ENCODE data around the gene ARL6IP4.

The ARL6IP4 gene

DNA sequence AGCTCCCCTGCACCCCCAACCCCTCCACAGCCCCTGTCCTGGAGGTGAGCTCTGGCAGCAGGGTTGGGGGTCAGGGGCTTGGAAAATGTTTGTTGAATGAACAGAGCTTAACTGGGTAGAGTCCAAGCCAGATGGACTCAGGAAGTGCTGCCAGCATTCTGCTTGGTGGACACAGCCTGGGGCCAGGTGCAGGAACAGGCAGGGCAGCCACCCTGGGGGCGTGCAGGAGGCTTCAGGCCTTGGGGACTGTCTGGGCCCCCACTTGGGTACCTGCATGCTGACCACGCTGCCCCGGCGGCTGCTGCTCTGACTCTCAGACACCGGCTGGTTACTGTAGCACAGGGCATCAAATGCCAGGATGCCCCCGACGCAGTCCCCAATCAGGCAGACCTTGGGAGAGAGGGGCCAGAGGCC, 15.7 kb downstream of the ARL6IP4 start:
- H3K4me3 ChIP-seq (ENCODE audit: low read depth, low read length), result no peak overlapping the region
- TF ChIP-seq, protein P1, sequence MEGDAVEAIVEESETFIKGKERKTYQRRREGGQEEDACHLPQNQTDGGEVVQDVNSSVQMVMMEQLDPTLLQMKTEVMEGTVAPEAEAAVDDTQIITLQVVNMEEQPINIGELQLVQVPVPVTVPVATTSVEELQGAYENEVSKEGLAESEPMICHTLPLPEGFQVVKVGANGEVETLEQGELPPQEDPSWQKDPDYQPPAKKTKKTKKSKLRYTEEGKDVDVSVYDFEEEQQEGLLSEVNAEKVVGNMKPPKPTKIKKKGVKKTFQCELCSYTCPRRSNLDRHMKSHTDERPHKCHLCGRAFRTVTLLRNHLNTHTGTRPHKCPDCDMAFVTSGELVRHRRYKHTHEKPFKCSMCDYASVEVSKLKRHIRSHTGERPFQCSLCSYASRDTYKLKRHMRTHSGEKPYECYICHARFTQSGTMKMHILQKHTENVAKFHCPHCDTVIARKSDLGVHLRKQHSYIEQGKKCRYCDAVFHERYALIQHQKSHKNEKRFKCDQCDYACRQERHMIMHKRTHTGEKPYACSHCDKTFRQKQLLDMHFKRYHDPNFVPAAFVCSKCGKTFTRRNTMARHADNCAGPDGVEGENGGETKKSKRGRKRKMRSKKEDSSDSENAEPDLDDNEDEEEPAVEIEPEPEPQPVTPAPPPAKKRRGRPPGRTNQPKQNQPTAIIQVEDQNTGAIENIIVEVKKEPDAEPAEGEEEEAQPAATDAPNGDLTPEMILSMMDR (conservative IDR thresholded peaks at IDR 0.05; ENCODE audit: low read depth, low read length), result no peak
- no peak for DNase-seq (ENCODE audit: low read depth)

DNA sequence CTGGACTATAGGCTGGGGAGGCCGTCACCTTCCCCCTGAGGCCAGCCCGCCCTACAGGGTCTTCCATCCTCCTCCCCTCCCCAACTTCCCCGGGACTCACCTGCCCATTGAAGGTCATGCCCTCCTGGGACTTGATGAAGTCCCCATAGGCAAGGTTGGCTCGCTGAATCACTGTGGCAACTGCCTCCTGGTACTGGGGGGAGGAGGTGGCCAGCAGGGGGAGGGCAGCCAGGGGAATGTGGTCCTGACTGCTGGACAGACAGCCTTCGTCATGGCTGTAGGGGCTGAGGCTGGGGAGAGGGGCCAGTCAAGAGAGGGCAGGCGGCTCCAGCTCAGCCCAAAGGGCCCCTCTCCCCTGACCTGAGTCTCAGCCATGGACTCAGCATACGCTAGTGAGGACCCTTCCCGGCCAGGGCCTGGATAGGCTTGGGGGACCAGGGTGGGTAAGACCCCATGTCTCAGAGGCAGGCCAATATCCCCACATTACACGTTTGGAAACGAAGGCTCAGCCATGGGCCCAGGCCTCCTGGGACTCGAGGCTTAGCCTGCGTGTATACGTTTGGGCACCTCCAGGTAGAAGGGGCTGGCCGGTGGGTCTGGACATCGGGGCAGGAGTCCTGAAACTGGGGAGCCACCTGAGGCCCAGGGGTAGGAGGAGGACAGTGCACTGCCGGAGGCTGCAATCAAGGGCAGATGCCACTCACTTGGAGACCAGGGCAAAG, 16.3 kb downstream of the ARL6IP4 start:
- DNase-seq (ENCODE audit: low read depth), result no peak
- TF ChIP-seq, protein P1 (conservative IDR thresholded peaks at IDR 0.05; ENCODE audit: low read depth, low read length), result no peak

DNA sequence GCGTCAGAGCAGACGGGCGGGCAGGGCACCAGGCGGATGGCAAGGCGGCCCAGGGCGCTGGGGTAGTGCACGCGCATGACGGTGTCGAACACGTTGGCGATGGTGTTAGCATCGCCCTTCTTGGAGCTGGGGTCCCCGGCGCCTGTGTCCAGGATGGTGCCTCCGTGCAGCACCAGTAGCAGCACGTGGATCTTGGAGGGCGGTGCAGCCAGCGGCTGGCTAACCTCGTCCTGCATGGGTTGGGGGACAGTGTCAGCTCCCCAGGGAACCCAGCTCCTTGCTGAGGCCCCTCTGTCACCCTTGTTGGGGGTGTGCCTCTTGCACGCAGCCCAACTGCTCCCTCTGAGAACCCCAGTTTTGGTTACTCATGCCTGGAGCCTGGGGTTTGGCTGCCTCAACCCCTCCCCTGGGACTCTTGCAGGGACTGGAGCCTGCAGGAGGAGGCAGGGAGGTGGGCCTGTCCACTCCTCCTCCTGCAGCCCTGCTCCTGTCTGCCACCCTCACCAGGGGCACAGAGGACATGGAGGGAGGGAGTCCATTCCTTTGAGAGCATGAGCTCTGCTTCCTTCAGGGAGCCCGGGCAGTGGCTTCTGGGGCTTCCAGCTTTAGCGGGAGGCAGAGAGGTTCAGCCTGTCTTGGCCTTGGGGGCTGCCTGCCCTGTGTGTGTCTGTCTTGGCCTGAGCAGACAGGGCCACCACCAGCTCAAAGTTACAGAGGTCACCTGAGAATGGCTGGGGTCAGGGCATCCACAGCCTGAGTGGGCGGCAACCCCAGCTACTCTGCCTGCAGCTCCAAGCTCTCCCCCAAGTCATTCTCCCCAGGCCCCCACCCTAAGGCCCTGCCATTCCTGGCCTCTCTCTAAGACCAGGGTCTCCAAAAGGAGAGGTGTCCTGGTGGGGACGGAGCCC, 17.1 kb downstream of the ARL6IP4 start:
- TF ChIP-seq, protein P1 (conservative IDR thresholded peaks at IDR 0.05; ENCODE audit: low read depth, low read length), result no peak
- no peak overlapping the region for H3K4me3 ChIP-seq (ENCODE audit: low read depth, low read length)
- DNase-seq (ENCODE audit: low read depth), result no peak

More for the DNA sequence above, 16.3 kb downstream of the ARL6IP4 start:
- H3K4me3 ChIP-seq (ENCODE audit: low read depth, low read length), result no peak overlapping the region

DNA sequence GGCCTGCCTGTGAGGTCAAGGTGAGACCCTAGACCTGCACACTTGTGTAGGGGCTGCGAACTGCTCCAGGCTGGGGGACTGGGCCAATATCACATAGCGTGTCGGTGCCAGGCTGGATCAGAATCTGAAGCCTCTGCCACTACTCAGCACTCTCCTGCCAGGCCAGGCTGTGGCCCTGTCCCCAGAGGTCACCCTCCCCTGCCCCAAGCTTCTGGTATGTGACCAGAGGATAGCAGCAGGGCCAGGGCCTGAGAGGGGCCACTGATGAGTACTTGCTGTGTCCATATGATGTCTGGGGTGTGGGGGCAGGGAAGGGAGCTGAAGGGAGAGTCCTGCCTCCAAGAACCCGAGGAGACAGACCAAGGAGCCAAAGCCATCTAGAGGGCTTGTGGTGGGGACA, 17.8 kb downstream of the ARL6IP4 start:
- TF ChIP-seq, protein P1 (conservative IDR thresholded peaks at IDR 0.05; ENCODE audit: low read depth, low read length), result no peak
- DNase-seq (ENCODE audit: low read depth), result no peak

DNA sequence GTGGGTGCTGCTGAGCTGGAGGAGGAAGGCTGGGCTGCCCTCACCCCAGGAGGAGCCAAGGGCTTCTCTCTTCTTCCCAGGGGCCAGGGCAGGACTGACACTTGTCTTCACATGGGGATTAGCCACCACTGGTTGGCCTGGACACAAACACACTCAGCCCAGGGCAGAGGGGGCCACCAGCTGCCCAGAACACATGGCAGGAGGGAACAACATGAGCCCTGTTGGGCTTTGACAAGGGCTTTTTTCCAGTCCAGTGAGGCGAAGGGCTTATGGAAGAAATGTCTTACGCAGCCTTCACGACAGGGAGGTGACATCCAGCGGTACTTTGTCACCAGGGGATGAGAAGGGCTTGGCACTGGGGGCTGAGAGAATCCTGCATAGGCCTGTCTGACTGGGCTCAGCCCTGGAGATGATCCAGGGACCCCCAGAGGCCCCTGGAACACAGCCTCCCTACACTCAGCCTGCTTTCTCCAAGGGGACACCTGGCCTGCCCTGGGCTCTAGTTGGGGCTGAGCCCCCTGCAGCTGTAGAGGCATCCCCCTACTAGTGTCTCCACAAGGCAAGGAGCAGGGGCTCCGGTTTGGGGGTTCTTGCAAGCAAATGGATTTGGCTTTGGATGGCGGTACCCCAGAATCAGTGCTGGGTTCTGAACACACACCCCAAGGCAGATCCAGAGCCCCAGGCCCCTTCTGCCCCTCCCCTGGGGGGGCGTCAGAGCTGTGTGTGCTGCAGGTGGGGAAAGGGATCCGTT, 18.9 kb downstream of the ARL6IP4 start:
- no peak for DNase-seq (ENCODE audit: low read depth)
- TF ChIP-seq, protein P1 (conservative IDR thresholded peaks at IDR 0.05; ENCODE audit: low read depth, low read length), result no peak
- H3K4me3 ChIP-seq (ENCODE audit: low read depth, low read length), result no peak overlapping the region

More for the DNA sequence above, 17.8 kb downstream of the ARL6IP4 start:
- no peak overlapping the region for H3K4me3 ChIP-seq (ENCODE audit: low read depth, low read length)

DNA sequence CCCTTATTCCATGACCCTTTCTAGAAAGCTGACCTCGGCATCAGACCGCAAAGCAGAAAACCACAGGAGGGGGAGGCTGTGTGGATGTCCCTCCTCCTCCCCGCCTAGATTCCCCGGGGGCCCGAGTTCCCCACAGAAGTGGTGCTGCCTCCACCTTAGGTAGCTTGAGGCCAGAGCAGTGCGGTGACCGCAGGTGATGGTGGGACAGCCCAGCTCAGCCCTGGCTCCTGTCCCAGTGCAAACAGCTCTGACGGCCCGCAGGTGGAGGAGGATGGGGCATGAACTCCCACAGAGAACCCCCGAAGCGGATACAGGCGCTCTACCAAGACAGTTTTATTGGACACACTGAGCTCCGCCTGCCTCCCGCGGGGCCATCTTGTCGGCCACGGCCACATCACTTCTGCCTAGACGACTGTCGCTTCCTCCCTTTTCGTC, 19.5 kb downstream of the ARL6IP4 start:
- TF ChIP-seq, protein P1 (conservative IDR thresholded peaks at IDR 0.05; ENCODE audit: low read depth, low read length), result no peak
- no peak for DNase-seq (ENCODE audit: low read depth)
- H3K4me3 ChIP-seq (ENCODE audit: low read depth, low read length), result no peak overlapping the region

Data from choroid plexus epithelial cell (primary cell).